H1 (cell line): ENCODE measurements around the gene BEAN1. TPM values are rescaled to one million over a fixed set of nuclear protein-coding genes. Genes with fewer than 3 reads are reported as not detected.

ENCODE experiments used
- GABPA ChIP-seq: IDR thresholded peaks from 2 replicates; pipeline ENCODE4 v1.6.1; 2011; ENCODE audit warnings: mild to moderate bottlenecking, low read length, moderate library complexity, borderline replicate concordance; ENCODE audit not compliant: insufficient read depth
- KDM5A ChIP-seq: fragments of 200-600 bp; IDR thresholded peaks from 2 replicates; pipeline ENCODE4 v1.7.1; 2012; ENCODE audit warnings: mild to moderate bottlenecking, low read length, inconsistent platforms, mixed read lengths
- SP4 ChIP-seq: IDR thresholded peaks from 2 replicates; pipeline ENCODE4 v1.6.1; 2012; ENCODE audit warnings: low read length, inconsistent platforms
- polyA plus RNA-seq, 7 experiments: library from polyadenylated mRNA; depleted of rRNA in 3 of 7; stranded (reverse) in 5 of 7; unstranded in 2 of 7; fragments of >200 nt in 5 of 7; fragments of 200-250 nt in 2 of 7; gene quantifications; 1 replicate in 5 of 7; 2 replicates in 1 of 7; 4 replicates in 1 of 7; pipeline versions ENCODE4 v1.2.1 to v1.2.3, GENCODE V29; 2011 to 2013; ENCODE audit warnings: missing spikeins in 2 of 7, mixed read lengths in 2 of 7
- total RNA-seq: library from RNA; stranded (reverse); fragmentation: NEBNext Ultra II Directional; extraction: Animal tissue kit (Norgen Biotek cat#: 25700); gene quantifications from 2 replicates; pipeline ENCODE4 v1.2.1, GENCODE V29; 2021

BEAN1 gene
- total and polyA plus RNA-seq, 2 of the 8 experiments (the other 6 are each of a cell fraction or from before 2014, with no cell fraction given): 0.08 TPM; not detected in 1

DNA sequence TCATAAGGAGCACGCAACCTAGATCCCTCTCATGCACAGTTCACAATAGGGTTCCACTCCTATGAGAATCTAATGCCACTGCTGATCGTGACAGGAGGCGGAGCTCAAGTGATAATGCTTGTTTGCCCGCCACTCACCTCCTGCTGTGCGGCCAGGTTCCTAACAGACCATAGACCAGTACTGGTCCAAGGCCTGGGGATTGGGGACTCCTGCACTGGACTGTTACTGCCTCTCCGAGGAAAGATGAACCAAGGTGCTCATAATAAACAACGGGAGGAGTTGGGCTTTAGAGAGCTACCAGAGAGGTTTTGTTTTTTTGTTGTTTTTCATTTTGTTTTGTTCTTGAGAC lies 64.6 kb downstream of the BEAN1 start (continued):
- TF ChIP-seq SP4 (no peak), GABPA (no peak), KDM5A (no peak)
- TF ChIP-seq, all 59 proteins: peak for 0
